SH-SY5Y (cell line): ENCODE measurements around the gene SLC24A3.

ENCODE experiments used
- GATA2 ChIP-seq: IDR thresholded peaks from 2 replicates; pipeline ENCODE4 v1.6.1; 2011; ENCODE audit warnings: mild to moderate bottlenecking, low read depth, low read length
- GATA3 ChIP-seq: IDR thresholded peaks from 2 replicates; pipeline ENCODE4 v1.6.1; 2011; ENCODE audit warnings: low read depth, mild to moderate bottlenecking, low read length, moderate library complexity

GRCh38 chr20:19260412-19261090 lies 48.1 kb downstream of the SLC24A3 start:
- no peak for TF ChIP-seq GATA3
- TF ChIP-seq GATA2 = no peak
